ENCODE results near the gene MTNR1A.

The MTNR1A gene

GRCh38 chr4:186570193-186570996 lies 15.0 kb upstream of the MTNR1A start:
- POLR2A ChIA-PET: no interaction called here
- CTCF ChIA-PET: interaction anchor here (0.7 to 1.1 kb wide), 2 partner anchors 12 to 17 kb away, joined by 6 read pairs; no protein-coding TSS in a partner anchor
- DNase-seq (ENCODE audit: extremely low spot score): no peak
- TF ChIP-seq SP1 (IDR thresholded peaks at IDR 0.05) (no peak), L3MBTL2 (conservative IDR thresholded peaks at IDR 0.05) (no peak), FOXM1 (IDR thresholded peaks at IDR 0.05; ENCODE audit: borderline replicate concordance) (no peak), ZNF384 (IDR thresholded peaks at IDR 0.05) (no peak), NFRKB (IDR thresholded peaks at IDR 0.05) (no peak), LEF1 (IDR thresholded peaks at IDR 0.05; ENCODE audit: borderline replicate concordance) (no peak), FOXK2 (IDR thresholded peaks at IDR 0.05) (no peak), CTBP1 (IDR thresholded peaks at IDR 0.05; ENCODE audit: borderline replicate concordance) (no peak), BHLHE40 (IDR thresholded peaks at IDR 0.05; ENCODE audit: borderline replicate concordance) (no peak), ELF4 (IDR thresholded peaks at IDR 0.05) (no peak), ARNT (IDR thresholded peaks at IDR 0.05) (no peak), HDGF (IDR thresholded peaks at IDR 0.05; ENCODE audit: borderline replicate concordance) (no peak), TARDBP (IDR thresholded peaks at IDR 0.05) (no peak), FOXA1 (IDR thresholded peaks at IDR 0.05) (no peak), SUZ12 (IDR thresholded peaks at IDR 0.05) (no peak)
- TF ChIP-seq, protein P1, sequence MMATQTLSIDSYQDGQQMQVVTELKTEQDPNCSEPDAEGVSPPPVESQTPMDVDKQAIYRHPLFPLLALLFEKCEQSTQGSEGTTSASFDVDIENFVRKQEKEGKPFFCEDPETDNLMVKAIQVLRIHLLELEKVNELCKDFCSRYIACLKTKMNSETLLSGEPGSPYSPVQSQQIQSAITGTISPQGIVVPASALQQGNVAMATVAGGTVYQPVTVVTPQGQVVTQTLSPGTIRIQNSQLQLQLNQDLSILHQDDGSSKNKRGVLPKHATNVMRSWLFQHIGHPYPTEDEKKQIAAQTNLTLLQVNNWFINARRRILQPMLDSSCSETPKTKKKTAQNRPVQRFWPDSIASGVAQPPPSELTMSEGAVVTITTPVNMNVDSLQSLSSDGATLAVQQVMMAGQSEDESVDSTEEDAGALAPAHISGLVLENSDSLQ (IDR thresholded peaks at IDR 0.05): no peak

DNA sequence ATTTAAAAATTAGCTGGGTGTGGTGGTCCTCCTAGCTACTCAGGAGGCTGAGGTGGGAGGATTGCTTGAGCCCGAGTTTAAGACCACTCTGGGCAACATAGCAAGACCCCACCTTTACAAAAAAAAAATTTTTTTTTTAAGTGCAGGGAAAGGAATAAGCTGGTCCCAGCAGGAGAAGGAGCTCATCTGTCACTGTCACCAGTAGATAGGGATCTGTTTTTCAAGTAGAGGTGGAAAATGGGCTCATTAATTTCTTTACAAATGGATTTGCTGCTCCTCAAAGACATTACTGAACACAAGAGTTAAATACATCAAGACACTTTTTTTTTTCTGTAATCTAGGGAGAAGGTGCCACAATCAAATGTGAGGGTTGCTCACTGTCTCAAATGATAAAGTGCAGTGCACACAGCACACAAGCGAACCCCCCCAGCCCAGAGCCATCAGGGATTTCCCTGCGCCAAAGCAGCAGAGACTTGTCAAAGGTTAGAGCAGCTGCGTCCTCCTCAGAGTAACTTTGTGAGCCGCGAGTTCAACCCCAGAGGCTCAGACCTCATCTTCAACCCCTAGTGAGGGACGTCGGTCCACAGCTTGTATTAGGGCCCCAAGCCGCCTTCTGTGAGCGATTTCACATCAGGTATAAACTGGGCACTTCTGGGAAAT lies 14.3 kb upstream of the MTNR1A start:
- TF ChIP-seq HDGF (IDR thresholded peaks at IDR 0.05; ENCODE audit: borderline replicate concordance): no peak
- TF ChIP-seq, protein P1 (IDR thresholded peaks at IDR 0.05): 0 out of 2 replicates have a peak, but pooled peaks have one; percentile 8
- ChIA-PET CTCF (interaction anchor here (0.6 to 1.1 kb wide), 4 partner anchors 11 to 839 kb away, joined by 3 to 6 read pairs (median 5); no protein-coding TSS in a partner anchor), POLR2A (no interaction called here)
- no peak for DNase-seq (ENCODE audit: extremely low spot score)

DNA sequence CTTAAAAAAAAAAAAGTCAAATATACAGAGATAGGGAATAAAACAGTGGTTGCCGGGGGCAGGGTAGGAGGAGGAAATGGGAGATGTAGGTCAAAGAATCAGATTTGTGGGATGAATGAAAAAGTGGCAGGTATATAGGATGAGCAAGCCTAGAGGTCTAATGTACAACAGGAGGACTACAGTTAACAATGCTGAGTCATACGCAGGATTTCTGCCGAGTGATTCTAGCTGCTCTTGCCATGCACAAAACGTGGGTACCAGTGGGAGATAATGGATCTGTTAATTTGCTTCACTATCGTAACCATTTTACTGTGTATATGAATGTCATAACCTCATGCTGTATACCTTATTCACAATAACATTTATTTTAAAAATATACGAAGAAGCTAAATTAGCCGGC lies 10.7 kb upstream of the MTNR1A start:
- POLR2A ChIA-PET: no interaction called here
- no peak for DNase-seq (ENCODE audit: extremely low spot score)
- CTCF ChIA-PET: interaction anchor here (0.6 kb wide), 1 partner anchor 1385 kb away, joined by 3 read pairs; no protein-coding TSS in a partner anchor

DNA sequence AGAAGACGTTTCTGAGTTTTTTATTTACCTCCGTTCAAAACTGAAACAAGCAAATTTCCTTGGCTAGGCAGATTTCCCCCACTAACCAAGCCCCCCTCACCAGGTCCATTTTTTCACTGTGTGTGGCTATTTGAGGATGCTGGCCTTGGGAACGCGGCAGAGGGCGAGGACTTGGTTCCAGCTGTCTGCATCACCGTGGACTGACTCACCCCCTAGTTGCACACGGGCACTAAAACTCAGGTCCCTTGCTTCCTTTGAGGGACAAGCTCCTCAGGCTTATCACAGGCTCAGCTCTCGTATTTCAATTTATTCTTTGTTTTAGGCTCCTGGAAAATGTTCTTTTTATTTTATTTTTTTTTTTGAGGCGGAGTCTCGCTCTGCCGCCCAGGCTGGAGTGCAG lies 8.4 kb upstream of the MTNR1A start:
- CTCF ChIA-PET: no interaction called here
- TF ChIP-seq BHLHE40 (IDR thresholded peaks at IDR 0.05; ENCODE audit: borderline replicate concordance) (no peak), L3MBTL2 (conservative IDR thresholded peaks at IDR 0.05) (no peak), ARNT (IDR thresholded peaks at IDR 0.05) (no peak), CTBP1 (IDR thresholded peaks at IDR 0.05; ENCODE audit: borderline replicate concordance) (no peak), FOXA1 (IDR thresholded peaks at IDR 0.05) (no peak), LEF1 (IDR thresholded peaks at IDR 0.05; ENCODE audit: borderline replicate concordance) (no peak), TARDBP (IDR thresholded peaks at IDR 0.05) (no peak), FOXK2 (IDR thresholded peaks at IDR 0.05) (no peak), ELF4 (IDR thresholded peaks at IDR 0.05) (no peak), SP1 (IDR thresholded peaks at IDR 0.05) (no peak), HDGF (IDR thresholded peaks at IDR 0.05; ENCODE audit: borderline replicate concordance) (no peak)
- TF ChIP-seq, protein P1 (IDR thresholded peaks at IDR 0.05): no peak
- POLR2A ChIA-PET: no interaction called here
- no peak for DNase-seq (ENCODE audit: extremely low spot score)

More for the DNA sequence above, 10.7 kb upstream of the MTNR1A start:
- TF ChIP-seq CTBP1 (IDR thresholded peaks at IDR 0.05; ENCODE audit: borderline replicate concordance) (no peak), L3MBTL2 (conservative IDR thresholded peaks at IDR 0.05) (no peak), ZNF384 (IDR thresholded peaks at IDR 0.05) (no peak), FOXM1 (IDR thresholded peaks at IDR 0.05; ENCODE audit: borderline replicate concordance) (no peak), HDGF (IDR thresholded peaks at IDR 0.05; ENCODE audit: borderline replicate concordance) (no peak), SUZ12 (IDR thresholded peaks at IDR 0.05) (no peak), ARNT (IDR thresholded peaks at IDR 0.05) (no peak), FOXK2 (IDR thresholded peaks at IDR 0.05) (no peak), FOXA1 (IDR thresholded peaks at IDR 0.05) (no peak), SP1 (IDR thresholded peaks at IDR 0.05) (no peak), LEF1 (IDR thresholded peaks at IDR 0.05; ENCODE audit: borderline replicate concordance) (no peak), NFRKB (IDR thresholded peaks at IDR 0.05) (no peak)
- TF ChIP-seq, protein P1 (IDR thresholded peaks at IDR 0.05): no peak

DNA sequence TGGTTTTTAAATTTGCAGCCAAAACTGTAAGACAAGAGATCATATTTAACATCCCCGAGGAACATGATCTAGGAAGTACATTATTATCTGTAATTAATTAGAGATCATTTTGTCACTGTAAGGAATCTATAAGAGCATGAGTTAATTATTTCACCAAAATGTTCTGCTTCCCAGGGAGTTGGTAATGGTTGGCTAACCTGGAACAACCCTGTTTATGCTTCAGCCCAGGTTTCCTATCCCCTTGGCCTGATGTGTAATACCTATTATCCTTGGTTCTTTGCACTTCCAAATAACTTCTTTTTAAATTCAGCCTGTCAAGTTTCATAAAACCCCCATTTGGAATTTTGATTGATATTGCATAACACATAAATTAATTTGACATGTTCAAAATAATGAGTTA lies 6.4 kb upstream of the MTNR1A start:
- CTCF ChIA-PET: no interaction called here

More for the DNA sequence above, 6.4 kb upstream of the MTNR1A start:
- no peak for TF ChIP-seq ARNT (IDR thresholded peaks at IDR 0.05)
- no peak for TF ChIP-seq BHLHE40 (IDR thresholded peaks at IDR 0.05; ENCODE audit: borderline replicate concordance)
- no peak for TF ChIP-seq ZNF384 (IDR thresholded peaks at IDR 0.05)
- POLR2A ChIA-PET: no interaction called here
- no peak for DNase-seq (ENCODE audit: extremely low spot score)

Data from HEK293T (cell line).